Memory B cell (primary cell): ENCODE data around the gene GBF1.

Source experiments
- ATAC-seq: fragments of 150-1000 bp; cut with Tn5 transposase; 2 replicates; pipeline ENCODE4 v1.10.0; 2021; ENCODE audit warnings: low read depth, mild to moderate bottlenecking, moderate library complexity
- DNase-seq, 2 donors: peaks; one replicate each; pipeline ENCODE4 v3.0.0; 2022; ENCODE audit warnings: low spot score in 2 of 2
- H3K27ac Mint-ChIP-seq: one replicate; pipeline ENCODE4 v1.8.0; 2022; ENCODE audit warnings: mild to moderate bottlenecking, moderate library complexity, mixed read lengths
- H3K27me3 Mint-ChIP-seq: one replicate; pipeline ENCODE4 v1.8.0; 2022; ENCODE audit warnings: mixed read lengths
- H3K36me3 Mint-ChIP-seq: one replicate; pipeline ENCODE4 v1.8.0; 2022; ENCODE audit warnings: mild to moderate bottlenecking, mixed read lengths
- H3K4me1 Mint-ChIP-seq: one replicate; pipeline ENCODE4 v1.8.0; 2022; ENCODE audit warnings: mixed read lengths
- H3K4me3 Mint-ChIP-seq: one replicate; pipeline ENCODE4 v1.8.0; 2022; ENCODE audit warnings: mild to moderate bottlenecking, moderate library complexity, mixed read lengths
- H3K9me3 Mint-ChIP-seq: one replicate; pipeline ENCODE4 v1.8.0; 2022; ENCODE audit warnings: mixed read lengths

GBF1 gene

DNA sequence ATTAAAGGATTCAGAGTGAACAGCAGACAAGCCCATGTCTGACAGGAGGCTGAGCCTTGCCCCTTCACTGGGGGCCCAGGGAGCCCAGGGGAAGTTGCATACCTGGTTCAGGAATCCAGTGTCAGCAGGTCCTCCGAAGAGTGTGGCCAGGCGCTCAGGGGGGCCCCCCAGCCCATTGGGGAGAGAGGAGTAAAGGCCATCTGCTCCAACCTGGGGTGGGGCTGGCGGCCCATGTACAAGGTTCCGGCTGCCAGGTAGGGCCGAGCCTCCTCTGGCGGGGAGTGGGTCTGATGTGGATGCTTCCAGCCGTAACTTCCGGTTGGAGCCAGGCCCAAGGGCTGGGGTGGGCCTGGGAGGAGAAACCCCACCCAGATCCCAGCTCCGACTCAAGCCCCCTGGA, 171.0 kb downstream of the GBF1 start:
- Mint-ChIP-seq H3K36me3 (peaks cover 2% of the 10 kb centered on the region), H3K4me3 (no peak overlapping the region), H3K9me3 (no peaks in the 10 kb centered on the region), H3K27me3 (peaks cover 34% of the 10 kb centered on the region), H3K27ac (no peak overlapping the region), H3K4me1 (peaks cover 19% of the 10 kb centered on the region)
- no peak for DNase-seq
- no peak for ATAC-seq

DNA sequence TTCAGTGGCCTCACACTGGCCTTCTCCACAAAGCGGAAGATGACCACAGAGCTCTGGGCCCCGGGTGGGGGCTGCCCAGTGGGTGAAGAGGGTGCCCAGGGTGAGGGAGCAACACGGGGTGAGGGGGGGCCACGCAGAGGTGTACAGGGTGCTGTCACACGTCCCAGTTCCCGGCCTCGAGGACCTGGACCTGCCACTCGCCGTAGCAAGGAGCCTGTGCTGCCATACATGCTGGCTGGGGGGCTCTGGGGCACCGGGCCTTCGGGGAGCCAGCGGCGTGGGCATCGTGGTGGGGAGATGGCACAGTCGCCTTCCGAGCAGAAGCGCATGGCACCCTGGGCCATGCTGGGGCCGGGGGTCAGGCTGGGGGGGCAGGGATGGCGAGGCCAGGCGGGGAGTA, 171.4 kb downstream of the GBF1 start:
- H3K4me3 Mint-ChIP-seq = no peak overlapping the region
- H3K36me3 Mint-ChIP-seq = peaks cover 2% of the 10 kb centered on the region
- H3K4me1 Mint-ChIP-seq = peaks cover 16% of the 10 kb centered on the region
- H3K27ac Mint-ChIP-seq = no peak overlapping the region
- H3K27me3 Mint-ChIP-seq = peaks cover 30% of the 10 kb centered on the region
- no peak for ATAC-seq
- no peak for DNase-seq
- no peaks in the 10 kb centered on the region for H3K9me3 Mint-ChIP-seq

DNA sequence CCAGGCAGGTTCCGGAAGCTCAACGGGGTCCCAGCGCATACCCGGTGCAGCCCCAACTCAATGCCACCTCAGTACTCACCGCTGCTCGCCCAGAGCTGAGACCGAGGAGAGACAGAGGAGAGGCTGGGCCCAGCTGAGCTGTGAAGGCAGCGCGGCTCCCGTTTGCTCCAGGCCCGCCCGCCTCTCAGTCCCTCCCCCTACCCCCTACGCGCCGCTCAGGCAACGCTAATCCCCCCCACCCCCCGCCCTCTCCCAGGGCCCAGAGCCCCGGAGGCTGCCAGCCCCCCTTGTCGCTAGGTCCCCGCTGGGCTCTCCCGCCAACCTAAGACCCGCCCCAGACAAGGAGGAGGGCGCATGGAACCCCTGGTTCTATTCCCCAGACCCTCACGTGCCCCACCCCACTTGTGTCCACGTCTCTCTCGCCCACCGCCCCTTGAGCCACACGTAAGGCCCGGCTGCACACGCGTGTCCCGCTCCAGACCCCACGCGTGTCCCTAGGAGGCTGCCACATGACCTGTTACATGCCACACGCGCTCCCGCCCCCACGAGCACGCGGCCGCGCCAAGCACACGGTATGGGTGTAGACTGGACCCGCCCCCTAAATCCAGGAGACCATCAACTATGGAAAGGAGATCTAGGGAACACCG, 173.4 kb downstream of the GBF1 start, which contains the start of gene PSD:
Gene PSD (minus strand): TSS at position 164 of the 647 bp plus-strand sequence. CDS start 1,747 bp downstream, outside the sequence.
- no peaks in the 10 kb centered on the region for H3K9me3 Mint-ChIP-seq
- H3K27me3 Mint-ChIP-seq = peaks cover 27% of the 10 kb centered on the region
- DNase-seq = no peak
- peaks cover 16% of the 10 kb centered on the region for H3K4me1 Mint-ChIP-seq
- peaks cover 3% of the 10 kb centered on the region for H3K36me3 Mint-ChIP-seq
- no peak within 1 kb of the TSS for H3K27ac Mint-ChIP-seq
- ATAC-seq = no peak
- H3K4me3 Mint-ChIP-seq = peak within 1 kb of the TSS; percentile 97

DNA sequence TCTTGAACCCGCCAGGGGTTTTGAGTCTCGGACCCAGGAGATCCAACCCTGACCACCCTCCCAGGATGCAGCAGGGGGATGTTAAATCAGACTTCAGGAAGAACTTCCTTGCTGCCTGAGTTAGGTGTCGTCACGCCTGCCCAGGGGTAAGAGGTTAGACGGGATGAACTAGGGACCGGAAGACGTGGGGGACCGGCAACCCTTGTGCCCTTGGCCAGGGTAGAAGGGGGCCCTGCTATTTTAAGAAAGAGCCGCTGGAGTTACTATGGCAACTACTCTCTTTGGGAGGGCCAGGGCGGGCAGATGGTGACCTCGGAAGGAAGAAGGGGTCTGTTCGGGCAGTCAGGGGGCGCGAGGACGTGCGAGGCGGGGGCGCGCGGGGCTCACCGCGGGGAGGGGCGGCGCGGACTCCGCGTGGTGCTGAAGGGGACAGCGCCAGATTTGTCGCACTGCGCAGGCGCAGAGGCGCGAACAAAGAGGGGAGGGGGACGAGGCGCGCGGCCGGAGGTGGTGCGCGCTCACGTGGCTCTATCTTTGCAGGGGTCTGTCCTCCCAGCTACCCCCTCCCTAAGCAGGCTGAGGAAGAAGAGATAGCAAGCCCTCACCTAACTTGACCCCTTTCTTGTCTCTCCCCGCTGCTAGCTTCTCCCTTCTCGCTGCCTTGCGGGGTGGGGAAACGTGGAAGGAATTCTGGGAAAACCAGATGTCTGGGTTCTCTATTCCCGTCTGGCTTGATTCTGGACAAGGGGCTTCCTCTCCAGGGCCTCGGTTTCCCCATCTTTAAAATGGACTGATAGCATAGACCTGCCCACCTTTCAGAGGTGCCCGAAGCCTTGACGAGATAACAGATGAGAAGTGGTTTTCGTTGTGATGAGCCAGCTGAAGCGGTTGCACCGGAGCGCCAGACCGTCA, 174.2 kb downstream of the GBF1 start:
- peak; percentile 67 to 73 for DNase-seq
- peaks cover 16% of the 10 kb centered on the region for H3K4me1 Mint-ChIP-seq
- no peaks in the 10 kb centered on the region for H3K9me3 Mint-ChIP-seq
- H3K27me3 Mint-ChIP-seq = peaks cover 23% of the 10 kb centered on the region
- H3K27ac Mint-ChIP-seq = no peak overlapping the region
- H3K36me3 Mint-ChIP-seq = peaks cover 3% of the 10 kb centered on the region
- no peak for ATAC-seq
- peak overlapping the region; percentile 97 for H3K4me3 Mint-ChIP-seq

DNA sequence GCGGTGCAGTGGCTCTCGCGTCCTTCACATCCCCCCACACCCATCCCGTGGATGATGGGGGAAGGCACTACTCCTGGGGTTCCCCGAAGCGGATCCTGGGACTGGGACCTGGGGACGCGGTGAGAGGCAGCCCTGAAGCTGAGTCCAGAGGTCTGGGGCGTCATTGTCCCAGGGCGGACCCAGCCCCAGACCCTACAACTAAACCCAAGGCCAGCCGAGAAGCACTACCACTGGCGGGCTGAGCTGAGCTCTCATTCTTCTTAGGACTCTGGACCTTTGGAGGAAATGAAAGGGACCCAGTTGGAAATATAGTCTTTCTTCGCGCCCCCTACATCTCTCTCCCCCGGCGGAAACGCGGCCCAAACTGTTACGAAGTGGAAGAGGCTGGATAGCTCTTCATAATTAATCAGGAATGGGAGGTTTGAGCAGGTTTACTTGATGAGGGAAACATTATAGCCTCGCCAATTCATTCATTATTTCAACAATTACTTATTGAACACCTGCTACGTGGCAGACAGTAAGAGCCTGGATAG, 174.9 kb downstream of the GBF1 start:
- ATAC-seq (no peak), DNase-seq (peak in 1 of 2 donors; percentile 23)
- Mint-ChIP-seq H3K36me3 (peaks cover 3% of the 10 kb centered on the region), H3K27me3 (peaks cover 21% of the 10 kb centered on the region), H3K4me1 (peaks cover 16% of the 10 kb centered on the region), H3K4me3 (peak overlapping the region; percentile 97), H3K27ac (peak overlapping the region; percentile 94), H3K9me3 (no peaks in the 10 kb centered on the region)

DNA sequence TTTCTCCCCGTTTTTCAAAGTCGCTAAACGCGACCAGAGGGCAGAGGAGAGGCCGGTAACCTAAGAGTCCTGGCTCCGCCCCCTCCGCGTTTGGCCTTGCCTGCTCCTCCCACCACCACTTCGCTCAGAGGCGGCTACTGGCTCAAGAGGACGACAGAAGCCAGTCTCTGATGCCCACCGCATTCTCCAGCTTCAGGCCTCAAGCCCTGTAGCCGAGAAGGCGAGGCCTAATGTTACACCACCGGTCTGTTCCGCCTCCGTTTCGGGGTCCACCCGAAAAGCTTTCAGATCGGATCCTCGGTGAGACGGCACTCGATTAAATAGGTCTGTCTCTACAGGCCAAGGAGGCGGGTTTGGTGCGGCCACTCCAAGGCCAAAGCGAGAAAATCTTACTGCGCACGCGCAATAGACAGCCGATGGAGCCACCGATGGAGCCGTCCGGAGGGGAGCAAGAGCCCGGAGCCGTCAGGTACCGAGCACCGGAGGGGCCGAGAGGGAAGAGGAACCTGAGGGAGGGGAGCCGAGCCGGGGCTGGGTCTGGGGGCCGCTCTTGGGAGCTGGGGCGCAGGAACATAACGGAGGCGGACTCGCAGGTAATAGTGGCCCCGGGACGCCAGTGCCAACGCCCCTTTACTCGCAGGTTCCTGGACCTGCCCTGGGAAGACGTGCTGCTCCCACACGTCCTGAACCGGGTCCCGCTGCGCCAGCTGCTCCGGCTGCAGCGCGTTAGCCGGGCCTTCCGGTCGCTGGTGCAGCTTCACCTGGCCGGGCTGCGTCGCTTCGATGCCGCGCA, 175.6 kb downstream of the GBF1 start, which contains the start of gene FBXL15:
Gene FBXL15 (plus strand): TSS at position 123 of the 793 bp plus-strand sequence. CDS start 294 bp downstream, at position 417.
- Mint-ChIP-seq H3K4me1 (peaks cover 20% of the 10 kb centered on the region), H3K27ac (peak within 1 kb of the TSS; percentile 94), H3K36me3 (peaks cover 3% of the 10 kb centered on the region), H3K9me3 (no peaks in the 10 kb centered on the region), H3K27me3 (peaks cover 19% of the 10 kb centered on the region), H3K4me3 (peak within 1 kb of the TSS; percentile 97)
- ATAC-seq (peak; percentile 79), DNase-seq (peak; percentile 96 to 97)

DNA sequence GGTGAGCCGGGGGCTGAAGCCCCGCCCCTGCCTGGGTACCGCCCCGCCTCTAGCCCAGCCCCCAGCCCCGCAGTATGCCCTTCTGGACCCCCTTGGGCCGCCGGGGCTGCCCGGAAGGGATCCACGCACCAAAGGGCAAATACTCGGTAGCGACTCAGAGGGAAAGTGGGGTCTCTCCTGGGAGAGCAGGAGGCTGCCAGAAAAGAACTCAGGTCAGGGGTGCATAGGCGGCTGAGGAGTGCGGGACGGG, 176.1 kb downstream of the GBF1 start:
- Mint-ChIP-seq H3K4me1 (peaks cover 21% of the 10 kb centered on the region), H3K9me3 (no peaks in the 10 kb centered on the region), H3K27ac (peak overlapping the region; percentile 94), H3K4me3 (peak overlapping the region; percentile 97), H3K27me3 (peaks cover 16% of the 10 kb centered on the region), H3K36me3 (peaks cover 2% of the 10 kb centered on the region)
- no peak for ATAC-seq
- DNase-seq = no peak

DNA sequence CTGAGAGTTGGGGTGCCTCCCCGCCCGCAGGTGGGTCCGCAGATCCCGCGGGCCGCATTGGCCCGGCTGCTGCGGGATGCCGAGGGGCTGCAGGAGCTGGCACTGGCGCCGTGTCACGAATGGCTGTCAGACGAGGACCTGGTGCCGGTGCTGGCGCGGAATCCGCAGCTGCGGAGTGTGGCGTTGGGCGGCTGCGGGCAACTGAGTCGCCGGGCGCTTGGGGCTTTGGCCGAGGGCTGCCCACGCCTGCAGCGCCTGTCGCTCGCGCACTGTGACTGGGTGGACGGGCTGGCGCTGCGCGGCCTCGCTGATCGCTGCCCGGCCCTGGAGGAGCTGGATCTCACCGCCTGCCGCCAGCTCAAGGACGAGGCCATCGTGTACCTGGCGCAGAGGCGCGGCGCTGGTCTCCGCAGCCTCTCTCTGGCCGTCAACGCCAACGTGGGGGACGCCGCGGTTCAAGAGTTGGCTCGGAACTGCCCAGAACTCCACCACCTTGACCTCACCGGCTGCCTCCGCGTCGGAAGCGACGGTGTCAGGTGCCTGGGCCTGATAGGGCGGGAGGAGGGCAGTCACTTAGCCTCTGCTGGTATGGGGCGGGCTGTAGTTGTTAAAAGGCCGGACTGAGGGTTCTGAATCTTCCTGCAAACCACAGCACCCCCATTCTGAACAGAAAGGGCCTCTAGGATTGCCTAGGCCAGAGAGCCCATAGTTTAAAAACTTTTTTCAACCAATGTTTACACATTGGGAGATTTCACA, 176.6 kb downstream of the GBF1 start:
- ATAC-seq (peak; percentile 3), DNase-seq (no peak)
- Mint-ChIP-seq H3K27ac (no peak overlapping the region), H3K36me3 (peaks cover 2% of the 10 kb centered on the region), H3K27me3 (peaks cover 15% of the 10 kb centered on the region), H3K4me3 (peak overlapping the region; percentile 97), H3K9me3 (no peaks in the 10 kb centered on the region), H3K4me1 (peaks cover 21% of the 10 kb centered on the region)

DNA sequence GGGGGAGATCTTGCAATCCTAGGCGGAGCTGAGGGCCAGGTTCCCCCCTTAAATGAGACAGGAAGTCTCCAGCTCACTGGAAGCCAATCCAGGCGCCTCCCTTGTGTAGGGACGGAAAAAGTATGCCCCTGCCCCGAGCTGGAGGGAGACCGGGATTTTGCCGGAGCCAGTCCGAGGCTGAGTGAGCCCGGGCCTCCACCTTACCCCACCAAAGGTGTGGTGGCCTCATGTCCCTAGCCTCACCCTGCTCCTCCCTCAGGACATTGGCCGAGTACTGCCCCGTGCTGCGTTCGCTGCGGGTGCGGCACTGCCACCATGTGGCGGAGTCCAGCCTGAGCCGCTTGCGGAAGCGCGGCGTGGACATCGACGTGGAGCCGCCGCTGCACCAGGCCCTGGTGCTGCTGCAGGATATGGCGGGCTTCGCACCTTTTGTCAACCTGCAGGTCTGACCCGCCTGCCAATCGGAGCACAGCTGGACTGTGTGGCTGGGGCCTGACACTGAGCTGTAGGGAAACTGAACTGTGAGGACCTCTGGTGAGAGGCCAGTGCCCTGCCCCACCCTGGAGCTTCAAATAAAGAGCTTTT, 177.3 kb downstream of the GBF1 start:
- peaks cover 10% of the 10 kb centered on the region for H3K27me3 Mint-ChIP-seq
- no peak overlapping the region for H3K27ac Mint-ChIP-seq
- DNase-seq (peak in 1 of 2 donors; percentile 48), ATAC-seq (peak; percentile 14)
- H3K9me3 Mint-ChIP-seq = no peaks in the 10 kb centered on the region
- peaks cover 21% of the 10 kb centered on the region for H3K4me1 Mint-ChIP-seq
- peaks cover 7% of the 10 kb centered on the region for H3K36me3 Mint-ChIP-seq
- peak overlapping the region; percentile 97 for H3K4me3 Mint-ChIP-seq

DNA sequence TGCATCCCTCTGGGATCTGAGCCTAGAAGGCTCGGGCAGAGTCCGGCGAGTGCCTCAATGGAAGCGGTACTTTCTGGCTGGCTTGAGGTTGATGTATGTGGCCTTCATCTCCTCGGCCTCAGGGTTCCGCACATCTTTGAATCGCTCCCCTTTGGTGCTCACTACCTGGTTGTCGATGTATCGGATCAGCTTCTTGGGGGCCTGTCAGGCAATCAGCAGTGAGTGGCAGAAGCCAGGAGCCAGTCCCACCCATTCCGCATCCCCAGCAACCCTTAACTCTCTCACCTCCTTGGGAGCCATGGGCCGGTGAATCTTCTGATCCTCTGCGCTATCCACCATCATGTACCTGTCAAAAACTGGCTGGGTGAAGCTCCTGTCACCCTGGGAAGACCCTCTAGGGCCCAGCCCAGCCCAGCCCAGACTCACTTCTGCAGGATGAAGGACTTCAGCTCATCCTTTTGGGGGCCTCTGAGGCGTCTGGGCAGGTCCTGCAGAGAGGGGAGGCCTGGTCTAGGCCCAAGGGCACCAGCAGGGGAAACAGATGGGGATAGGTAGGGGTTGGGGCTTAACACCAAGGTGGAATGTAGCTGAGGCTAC, 178.1 kb downstream of the GBF1 start:
- ATAC-seq (no peak), DNase-seq (peak in 1 of 2 donors; percentile 12)
- peaks cover 4% of the 10 kb centered on the region for H3K27me3 Mint-ChIP-seq
- peaks cover 17% of the 10 kb centered on the region for H3K4me1 Mint-ChIP-seq
- H3K4me3 Mint-ChIP-seq = peak overlapping the region; percentile 39
- no peaks in the 10 kb centered on the region for H3K9me3 Mint-ChIP-seq
- no peak overlapping the region for H3K27ac Mint-ChIP-seq
- H3K36me3 Mint-ChIP-seq = peaks cover 7% of the 10 kb centered on the region

DNA sequence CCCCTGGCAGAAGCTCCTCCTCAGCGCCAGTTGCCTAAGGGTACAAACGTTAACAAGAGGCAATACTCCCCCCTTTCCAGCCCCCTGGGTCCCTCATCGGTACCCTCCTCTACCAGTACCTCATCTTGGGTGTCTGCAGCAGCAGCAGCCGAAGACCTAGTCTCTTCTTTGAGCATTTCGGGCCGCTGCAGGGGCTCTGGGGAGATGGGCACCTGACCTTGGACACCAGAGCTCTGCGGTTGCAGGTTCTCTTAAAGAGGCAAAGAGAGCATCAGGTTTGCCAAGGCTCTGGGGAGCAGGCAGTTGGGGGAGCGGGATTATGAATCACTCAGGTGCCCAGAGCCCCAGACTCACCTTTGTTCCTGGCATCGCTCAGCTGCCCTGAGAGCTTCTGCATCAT, 178.8 kb downstream of the GBF1 start:
- ATAC-seq (no peak), DNase-seq (no peak)

DNA sequence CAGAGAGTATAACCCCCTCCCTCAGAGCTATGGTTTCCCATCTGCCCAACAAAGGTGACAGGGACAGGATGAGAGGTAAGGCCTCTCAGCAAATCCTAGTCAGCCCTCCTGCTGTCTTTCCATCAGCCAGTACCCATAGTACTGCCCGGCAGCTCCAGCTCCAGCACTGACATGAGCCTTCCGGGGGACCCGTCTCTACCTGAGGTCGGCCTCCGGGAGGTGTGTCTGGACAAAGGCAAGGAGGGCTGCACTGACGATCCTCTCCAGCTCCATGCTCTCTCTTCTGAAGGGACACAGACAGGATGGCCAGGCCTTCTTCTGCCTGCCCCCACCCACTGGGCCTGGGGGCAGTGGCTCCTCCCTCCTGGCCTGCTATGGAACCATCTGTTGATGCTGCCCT, 179.6 kb downstream of the GBF1 start:
- Mint-ChIP-seq H3K4me1 (peaks cover 13% of the 10 kb centered on the region), H3K9me3 (no peaks in the 10 kb centered on the region), H3K27ac (no peak overlapping the region), H3K27me3 (no peaks in the 10 kb centered on the region), H3K36me3 (peaks cover 7% of the 10 kb centered on the region), H3K4me3 (no peak overlapping the region)
- ATAC-seq = no peak
- no peak for DNase-seq

More for the DNA sequence above, 178.8 kb downstream of the GBF1 start:
- Mint-ChIP-seq H3K27ac (no peak overlapping the region), H3K27me3 (peaks cover under 1% of the 10 kb centered on the region), H3K4me1 (peaks cover 14% of the 10 kb centered on the region), H3K9me3 (no peaks in the 10 kb centered on the region), H3K4me3 (no peak overlapping the region), H3K36me3 (peaks cover 7% of the 10 kb centered on the region)
